HG02840 (cell line): ENCODE data around the gene PHTF1.
"Not testable (repeated sequence)": the region's sequence is repeated elsewhere in the genome, so short reads cannot be mapped to it uniquely, and the experiment has no call there.

Source experiments
- ATAC-seq: cut with Tn5 transposase; IDR thresholded peaks from one replicate; pipeline ENCODE4 v1.9.1; 2021; ENCODE audit warnings: mild to moderate bottlenecking, moderate library complexity, moderate number of reproducible peaks; ENCODE audit not compliant: unreplicated experiment, low FRiP score

The PHTF1 gene

DNA sequence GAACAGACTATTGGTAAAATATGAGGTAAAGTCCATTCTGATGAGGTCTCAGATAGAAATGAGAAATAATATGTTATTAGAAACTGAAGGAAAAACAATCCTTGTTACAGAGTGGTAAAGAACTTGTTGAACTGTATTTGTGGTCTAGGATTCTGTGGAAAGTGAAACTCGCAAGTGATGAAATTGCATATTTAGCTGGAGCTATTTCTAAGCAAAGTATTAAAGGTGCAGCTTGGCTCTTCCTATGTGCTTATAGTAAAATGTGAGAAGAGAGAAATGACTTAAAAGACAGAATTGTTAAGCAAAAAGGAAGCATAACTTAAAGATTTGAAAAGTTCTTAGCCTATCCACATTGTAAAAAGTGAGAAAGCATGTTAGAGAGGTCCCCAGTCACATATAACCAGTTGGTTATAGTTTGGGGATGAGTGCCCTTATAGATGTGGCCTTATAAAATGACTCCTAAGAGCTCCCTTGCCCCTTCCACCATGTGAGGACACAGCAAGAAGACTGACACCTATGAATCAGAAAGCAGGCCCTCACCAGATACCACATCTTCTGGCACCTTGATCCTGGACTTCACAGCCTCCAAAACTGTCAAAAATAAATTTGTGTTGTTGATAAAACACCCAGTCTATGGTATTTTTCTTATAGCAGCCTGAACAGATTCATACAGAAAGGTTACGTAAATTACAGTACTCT, 24.8 kb downstream of the PHTF1 start:
- ATAC-seq = no peak

DNA sequence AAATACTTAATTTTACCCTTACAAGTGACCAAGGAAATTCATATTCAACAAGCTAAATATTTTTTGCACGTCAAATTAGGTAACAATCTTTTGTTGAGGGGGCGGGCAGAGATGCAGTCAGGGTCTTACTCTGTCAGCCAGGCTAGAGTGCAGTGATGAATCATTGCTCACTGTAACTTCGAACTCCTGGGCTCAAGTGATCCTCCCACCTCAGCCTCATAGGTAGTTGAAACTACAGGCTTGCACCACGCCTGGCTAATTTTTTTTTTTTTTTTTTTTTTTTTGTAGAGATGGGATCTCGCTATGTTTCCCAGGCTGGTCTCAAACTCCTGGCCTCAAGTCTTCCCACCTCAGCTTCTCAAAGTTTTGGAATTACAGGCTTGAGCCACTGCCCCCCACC, 26.5 kb downstream of the PHTF1 start:
- ATAC-seq = no peak

DNA sequence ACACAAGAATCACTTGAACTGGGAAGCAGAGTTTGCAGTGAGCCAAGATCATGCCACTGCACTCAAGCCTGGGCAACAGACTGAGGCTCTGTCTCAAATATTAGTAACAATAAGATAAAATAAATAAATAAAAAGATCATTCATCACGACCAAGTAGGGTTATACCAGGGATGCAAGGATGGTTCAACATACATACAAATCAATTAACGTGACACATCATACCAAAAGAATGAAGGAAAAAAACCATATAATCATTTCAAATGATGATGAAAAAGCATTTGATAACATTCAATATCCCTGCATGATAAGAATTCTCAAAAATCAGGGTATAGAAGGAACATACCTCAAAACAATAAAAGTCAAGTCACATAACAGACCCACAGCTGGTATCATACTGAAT, 38.3 kb downstream of the PHTF1 start:
- ATAC-seq = no peak

DNA sequence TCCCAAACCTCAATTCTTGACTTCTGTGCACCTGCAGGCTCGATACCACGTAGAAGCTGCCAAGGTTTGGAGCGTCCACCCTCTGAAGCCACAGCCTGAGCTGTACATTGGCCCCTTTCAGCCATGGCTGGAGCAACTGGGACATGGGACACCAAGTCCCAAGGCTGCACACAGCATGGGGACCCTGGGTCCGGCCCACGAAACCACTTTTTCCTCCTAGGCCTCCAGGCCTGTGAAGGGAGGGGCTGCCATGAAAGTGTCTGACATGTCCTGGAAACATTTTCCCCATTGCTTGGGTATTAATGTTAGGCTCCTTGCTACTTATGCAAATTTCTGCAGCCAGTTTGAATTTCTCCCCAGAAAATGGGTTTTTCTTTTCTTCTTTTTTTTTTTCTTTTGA, 40.7 kb downstream of the PHTF1 start:
- not testable (repeated sequence) for ATAC-seq

DNA sequence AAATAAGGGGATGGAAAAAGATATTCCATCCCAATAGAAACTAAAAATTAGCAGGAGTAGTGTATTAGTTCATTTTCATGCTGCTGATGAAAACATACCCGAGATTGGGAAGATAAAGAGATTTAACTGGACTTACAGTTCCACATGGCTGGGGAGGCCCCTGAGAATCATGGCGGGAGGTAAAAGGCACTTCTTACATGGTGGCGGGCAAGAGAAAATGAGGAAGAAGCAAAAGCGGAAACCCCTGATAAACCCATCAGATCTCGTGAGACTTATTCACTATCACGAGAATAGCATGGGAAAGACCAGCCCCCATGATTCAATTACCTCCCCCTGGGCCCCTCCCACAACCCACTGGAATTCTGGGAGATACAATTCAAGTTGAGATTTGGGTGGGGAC, 41.8 kb downstream of the PHTF1 start:
- not testable (repeated sequence) for ATAC-seq

DNA sequence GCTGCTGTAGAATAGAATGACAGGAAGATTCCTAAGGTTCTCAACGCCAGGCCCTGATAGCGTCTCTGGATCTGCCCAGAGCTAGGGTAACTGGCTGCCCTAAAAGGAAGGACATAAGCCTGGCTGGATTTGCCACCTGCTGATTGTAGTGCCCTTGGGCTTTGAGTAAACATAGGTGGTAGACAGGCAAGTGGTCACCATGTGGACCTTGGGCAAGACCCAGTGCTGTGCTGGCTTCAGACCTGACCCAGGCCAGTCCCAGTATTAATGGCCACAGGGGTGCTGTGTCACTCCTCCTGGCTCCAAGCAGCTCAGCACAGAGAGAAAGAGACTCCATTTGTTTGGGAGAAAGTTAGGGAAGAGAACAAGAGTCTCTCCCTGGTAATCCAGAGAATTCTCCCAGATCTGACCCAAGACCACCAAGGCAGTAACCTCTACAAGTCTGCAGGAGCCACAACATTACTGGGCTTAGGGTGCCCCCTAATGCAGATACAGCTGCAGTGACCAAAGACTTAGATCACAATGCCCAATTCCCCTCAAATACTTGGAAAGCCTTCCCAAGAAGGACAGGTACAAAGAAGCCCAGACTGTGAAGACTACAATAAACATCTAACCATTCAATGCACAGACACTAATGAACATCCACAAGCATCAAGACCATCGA, 44.5 kb downstream of the PHTF1 start:
- no peak for ATAC-seq

DNA sequence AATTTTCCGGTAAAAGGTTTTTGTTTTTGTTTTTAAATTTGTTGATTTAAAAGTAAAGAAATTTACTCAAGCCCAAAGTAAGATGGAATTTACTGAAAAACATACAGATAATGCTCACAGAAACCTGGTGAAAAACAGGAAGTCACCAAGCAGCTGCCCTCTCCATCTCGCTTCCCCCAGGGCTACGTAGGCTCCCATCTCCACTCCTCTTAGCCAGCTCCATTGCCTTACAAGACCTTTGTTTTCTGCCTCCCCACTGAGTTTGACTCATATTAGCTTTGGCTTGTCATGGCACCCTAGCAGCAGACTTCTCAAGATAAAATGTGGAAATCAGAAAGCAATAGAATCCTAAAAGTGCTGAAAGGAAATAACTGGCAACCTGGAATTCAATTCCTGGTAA, 57.9 kb downstream of the PHTF1 start:
- ATAC-seq = no peak

DNA sequence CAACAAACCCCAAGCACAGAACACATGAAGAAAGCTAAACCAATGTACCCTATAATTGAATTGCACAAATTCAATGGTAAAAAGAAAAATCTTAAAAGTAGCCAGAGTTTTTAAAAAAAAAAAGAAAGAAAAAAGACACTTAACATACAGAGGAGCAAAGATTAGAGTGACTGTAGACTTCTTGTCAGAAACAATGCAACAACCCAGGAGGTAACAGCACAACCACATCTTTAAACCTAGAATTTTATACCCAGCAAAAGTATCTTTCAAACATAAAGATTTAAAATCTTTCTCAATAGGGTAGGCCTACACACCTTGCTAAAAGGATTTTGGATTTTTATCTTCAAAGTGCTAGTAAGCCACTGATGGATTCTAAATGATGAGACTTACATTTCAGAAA, 64.4 kb downstream of the PHTF1 start:
- no peak for ATAC-seq

DNA sequence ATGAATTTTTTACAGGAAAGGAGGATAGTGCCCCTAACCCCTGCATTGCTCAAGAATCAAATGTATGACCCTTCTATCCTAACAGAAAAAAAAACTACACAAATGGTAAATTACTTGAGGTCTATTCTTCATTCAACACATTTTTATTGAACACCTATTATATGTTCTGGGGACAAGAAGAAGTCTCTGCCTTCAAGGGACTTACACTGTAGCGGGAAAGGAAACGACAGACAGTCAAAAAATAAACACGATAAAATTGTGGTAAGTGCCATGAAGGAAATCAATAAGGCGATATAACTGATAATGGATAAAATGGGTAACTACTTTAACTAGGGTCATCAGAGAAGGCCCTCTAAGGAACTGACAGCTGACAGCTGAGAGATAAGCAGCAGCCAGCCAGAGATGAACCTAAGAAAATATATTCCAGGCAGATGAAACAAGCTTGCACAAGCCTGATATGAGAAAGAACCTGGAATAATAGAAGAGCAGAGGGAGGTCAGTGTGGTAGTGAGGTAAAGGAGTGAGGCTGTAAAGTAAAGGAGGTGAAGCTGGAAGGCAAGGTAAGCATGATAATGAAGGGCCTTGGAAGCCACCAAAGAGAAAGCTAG, 66.4 kb downstream of the PHTF1 start:
- no peak for ATAC-seq

DNA sequence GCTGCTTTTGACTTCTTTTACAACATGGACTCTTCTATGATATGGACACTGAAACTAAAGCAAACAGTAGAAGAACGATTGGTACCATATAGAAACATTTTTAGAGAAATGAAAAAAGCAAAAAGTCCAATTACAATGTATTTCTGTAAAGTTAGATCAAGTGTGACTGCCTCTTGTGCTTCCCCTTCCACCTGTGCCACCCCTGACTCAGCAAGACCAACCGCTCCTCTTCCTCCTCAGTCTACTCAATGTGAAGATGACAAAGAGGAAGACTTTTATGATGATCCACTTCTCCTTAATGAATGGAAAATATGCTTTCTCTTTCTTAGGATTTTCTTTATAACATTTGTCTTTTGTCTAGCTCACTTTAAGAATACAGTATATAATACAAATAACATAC, 66.9 kb downstream of the PHTF1 start:
- no peak for ATAC-seq

DNA sequence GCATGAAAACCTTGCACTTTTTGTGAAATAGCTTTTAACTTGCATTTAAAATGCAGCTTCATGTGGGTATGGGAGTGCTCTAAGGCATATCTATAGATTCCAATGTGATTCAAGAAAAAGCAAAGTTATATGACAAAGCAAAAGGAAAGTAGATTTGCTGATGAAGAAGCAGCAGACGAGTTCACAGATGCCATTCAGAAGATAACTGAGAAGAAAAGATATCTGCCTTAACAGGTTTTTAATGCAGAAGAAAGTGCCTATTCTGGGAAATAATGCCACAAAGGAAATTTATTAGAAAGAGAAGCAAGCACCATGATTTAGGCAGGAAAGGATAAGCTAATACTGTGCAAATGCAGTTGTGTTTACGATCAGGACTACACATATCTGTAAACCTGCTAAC, 68.1 kb downstream of the PHTF1 start:
- no peak for ATAC-seq

DNA sequence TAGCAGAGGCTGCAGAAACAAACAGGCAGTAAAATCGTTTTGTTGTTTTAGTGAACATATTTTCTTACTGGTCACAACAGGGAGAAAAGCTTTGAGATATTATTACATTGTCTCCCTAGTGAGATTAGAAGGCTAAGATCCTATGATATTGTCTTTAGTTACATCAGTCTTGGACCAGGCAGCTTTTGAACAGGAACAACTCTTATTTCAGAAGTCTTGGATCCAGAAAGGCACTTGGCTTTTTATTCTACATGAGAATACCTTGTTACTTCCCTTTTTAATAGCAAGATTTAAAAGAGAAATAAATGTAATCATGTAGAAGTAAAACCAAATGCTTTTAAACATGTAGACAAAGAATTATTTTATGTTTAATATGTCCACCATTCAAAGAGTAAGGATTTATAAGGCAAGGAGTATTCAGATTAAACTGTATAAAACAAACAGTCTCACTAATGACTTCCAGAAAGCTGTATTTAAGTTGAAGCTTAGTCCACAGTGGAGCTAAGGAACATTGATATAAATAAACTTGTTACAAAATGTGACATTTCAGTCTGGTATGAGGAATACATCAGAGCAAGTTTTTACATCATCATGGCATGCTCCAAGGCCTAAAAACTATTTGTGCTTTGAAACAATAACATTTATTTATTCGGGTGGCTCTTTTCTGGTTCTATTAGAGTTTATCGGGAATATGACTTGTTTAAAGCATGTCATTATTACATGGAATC, 72.2 kb downstream of the PHTF1 start:
- no peak for ATAC-seq

DNA sequence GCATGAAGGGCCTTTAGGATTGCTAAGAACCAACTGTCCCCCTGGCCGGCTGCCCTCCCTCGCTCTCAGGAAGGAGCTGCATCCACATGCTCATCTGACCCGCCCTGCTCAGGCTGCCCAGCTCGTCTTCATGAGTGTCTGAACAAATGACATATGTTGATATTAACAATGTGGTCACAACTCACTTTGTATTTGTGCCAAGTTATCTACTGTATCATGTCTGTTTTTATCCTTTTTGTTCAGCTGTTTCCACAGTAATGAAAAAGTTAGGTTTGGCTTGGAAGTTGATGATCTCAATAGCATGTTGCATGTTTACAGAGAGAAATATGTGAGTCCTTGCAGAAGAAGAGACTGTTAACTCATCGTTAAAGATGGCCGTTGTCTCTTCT, 75.1 kb downstream of the PHTF1 start:
- ATAC-seq = no peak

DNA sequence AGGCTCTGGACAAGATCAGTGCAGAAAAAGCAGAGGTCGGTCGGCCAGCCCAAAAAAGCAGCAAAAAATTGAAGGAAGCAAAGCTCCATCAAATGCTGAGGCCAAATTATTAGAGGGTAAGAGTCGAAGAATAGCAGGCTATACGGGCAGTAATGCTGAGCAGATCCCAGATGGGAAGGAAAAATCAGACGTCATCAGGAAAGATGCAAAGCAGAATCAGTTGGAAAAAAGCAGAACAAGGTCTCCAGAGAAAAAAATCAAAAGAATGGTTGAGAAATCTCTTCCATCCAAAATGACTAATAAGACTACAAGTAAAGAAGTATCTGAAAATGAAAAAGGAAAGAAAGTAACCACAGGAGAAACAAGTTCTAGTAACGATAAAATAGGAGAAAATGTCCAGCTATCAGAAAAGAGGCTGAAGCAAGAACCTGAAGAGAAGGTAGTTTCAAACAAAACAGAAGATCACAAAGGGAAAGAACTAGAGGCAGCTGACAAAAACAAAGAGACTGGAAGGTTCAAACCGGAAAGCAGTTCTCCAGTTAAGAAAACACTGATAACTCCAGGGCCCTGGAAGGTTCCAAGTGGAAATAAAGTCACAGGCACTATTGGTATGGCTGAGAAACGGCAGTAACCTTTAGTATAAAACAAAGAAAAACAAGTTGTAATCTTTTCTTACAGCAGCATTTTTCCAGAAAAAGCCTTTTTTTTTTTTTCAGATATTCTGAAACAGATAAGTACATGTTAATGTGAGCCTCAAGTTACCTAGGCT, 75.7 kb downstream of the PHTF1 start:
- ATAC-seq = no peak

DNA sequence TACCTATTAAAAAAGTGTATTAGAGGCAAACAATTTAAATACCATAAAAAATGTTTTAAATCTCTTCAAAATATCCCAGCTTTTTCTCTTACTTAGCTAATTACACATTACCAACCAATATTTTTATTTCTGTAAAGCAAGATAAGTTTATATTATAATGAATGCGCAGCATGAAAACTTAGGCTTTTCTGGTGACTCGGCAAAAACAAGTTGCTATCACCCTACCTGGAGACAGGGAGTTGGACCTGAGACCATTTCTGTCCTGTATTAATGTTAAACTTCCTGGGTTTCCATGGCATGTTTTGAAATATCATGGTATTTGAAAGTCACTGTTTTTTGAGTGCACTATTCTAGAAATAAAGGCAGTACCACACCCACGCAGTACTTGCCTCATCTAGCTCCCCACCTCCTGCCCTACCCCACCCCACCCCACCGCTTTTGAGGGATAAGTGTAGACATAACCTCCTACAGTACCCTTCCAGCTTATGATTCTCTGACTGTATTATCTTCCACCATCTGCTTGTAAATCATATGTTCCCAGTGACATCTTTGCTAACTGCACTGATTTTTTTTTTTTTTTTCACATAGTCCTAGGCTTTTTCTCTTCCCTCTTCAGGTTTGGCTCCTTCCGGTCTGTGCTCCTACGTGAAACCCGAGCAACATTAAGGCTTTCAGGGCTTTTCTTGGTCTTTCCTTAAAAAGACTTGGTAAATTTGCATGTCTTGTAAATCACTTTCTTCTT, 77.5 kb downstream of the PHTF1 start:
- no peak for ATAC-seq

DNA sequence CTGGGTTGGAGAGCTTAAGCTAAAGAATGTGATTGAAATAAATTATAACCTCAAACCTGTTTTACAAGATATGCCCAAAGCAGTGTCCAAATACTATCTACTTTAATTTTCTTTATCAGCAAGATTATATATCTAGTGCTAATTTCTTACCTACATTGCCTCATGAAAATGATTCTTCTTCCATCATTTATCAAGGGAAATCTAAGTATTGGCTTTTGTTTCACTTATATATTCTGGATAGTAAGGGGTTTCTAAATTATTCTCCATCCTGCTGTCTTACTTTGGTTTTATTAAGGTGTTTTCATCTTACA, 81.2 kb downstream of the PHTF1 start:
- ATAC-seq = no peak

DNA sequence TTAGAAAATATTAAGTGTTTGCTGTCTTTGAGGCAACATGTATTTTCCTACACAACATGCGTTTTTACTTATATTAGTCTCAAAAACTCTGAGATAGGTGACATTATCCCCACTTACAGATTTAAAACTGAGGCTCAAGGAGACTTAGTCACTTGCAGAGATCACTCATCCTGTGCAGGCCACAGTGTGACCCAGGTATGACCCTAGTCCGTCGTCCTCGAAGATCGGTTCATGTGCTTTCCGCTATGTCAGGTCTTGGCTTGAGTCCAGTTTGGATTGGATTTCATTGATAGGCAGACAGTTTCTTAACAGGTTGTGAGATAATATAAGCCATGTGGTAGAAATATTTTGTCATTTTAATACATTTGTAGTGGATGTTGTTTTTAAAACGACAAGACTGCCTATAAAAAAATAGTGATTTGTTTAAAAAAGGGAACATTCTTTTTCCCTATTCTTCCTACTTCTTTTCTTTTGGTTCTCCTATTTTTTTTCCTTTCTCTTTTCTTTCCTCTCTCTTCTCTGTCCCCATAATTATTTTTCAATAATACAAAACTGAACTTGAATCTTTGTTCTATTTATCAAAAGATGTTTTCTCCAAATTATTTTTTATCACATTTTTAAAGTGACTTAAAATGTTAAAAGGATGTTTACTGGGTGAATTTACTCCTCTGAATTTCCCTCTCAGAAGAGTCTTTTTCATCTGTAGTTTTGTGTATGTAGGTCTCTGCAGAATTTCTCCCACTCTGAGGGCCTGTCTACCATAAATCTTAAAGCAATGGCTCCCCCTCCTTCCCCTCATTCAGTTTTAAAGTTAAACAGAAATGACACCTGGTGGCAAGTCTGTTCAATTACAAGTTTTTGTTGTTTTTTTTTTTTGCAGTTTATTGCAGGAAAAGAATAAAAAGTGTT, 81.8 kb downstream of the PHTF1 start:
- ATAC-seq = no peak

DNA sequence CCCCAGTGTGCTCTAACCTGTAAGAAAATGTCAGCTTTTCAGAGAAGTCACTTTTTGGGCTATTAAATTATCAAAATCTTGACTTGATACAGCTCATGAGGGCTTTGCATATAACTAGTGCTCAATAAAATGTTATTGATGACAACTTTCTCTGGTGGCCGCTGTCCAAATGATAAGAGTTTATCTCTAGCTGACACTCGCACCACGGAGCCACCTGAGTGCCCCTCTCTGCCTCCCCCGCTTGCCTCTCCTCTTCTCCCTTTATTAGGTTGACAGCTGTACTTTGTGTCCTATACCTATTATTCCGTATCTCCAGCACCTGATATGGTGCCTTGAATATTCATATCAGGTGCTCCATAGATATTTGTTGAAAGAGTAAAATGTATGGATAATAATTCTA, 82.8 kb downstream of the PHTF1 start:
- ATAC-seq = no peak

DNA sequence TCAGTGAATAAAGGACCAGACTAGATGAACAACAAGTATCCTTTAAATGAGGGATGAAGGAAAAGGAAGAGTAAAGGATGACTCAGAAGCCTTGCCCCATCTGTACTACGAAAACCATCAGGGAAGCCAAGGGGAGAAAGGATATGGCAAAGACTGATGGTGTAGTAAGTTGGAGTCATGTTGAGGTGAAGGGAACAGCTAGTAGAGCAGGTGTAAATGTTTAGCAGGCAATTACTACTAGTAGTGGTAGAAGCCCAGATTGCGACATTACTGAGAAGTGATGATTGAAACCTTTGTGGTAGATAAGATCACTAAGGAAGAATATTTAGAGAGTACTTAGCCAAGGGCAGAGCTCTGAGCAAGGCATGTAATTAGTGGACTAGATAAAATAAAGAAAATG, 84.0 kb downstream of the PHTF1 start:
- no peak for ATAC-seq
